Superior temporal gyrus (tissue), 1 donor: ENCODE data around the gene MARCHF10.

ENCODE experiments used
- DNase-seq: peaks from one replicate; pipeline ENCODE4 v3.0.0-alpha.2; 2016; ENCODE audit errors: extremely low spot score

The MARCHF10 gene

DNA sequence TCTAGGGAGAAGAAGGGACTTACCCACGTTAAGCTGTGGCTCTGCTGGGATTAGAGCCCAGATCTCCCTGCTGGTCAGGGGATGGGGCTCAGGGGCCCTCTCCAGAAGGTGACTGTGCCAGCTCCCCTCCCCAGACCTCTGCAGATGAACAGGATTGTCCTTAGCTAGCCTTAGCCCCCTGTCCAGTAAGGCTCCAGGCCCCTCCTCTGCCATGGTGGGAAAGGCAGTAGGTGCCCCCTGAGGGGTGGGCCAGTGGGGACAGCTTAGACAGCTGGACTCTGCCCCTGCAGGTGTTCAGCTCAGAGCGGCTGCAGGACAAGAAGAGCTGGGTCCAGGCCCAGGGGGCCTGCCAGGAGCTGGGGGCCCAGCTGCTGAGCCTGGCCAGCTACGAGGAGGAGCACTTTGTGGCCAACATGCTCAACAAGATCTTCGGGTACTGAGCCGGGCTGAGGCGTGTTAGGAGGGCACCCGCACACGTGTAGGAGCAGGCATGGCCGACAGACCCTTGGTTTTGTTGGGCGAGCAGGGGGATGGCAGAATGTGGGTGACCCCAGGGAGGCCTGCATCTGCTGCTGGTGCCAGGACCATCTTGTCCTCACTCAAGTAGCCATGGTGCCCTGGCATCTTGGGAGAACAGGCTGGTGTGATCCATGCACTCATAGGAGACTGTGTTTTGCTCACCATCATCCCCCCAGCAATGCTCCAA is 129.7 kb downstream of the MARCHF10 start:
- DNase-seq: no peak

DNA sequence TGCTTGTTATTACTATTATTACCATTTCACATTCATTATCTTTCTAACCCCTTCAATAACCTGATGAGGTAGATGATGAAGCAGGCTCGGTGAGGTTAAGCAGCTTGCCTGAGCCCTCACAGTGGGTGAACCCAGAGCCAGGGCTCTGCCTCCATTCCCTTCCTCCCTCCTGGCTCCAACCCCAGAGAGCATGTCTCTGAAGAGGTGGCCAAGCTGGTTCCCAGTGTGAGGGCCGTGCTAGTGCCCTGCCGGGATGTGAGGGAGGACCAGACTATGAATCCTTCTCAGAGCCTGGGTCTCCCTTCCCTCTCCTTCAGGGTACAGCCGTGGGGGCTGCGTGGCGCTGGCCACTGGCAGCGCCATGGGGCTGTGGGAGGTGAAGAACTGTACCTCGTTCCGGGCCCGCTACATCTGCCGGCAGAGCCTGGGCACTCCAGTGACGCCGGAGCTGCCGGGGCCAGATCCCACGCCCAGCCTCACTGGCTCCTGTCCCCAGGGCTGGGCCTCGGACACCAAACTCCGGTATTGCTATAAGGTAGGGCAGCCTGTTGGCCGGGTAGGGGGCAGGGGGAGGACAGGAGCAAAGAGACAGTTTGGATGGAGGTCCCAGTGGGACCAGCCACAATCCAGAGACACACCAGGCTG is 131.0 kb downstream of the MARCHF10 start:
- DNase-seq: no peak

- no peak for DNase-seq
Measured at GRCh38 chr17:62676231-62676943, 131.7 kb downstream of the MARCHF10 start.

- DNase-seq: no peak
Measured at GRCh38 chr17:62675701-62676100, 132.4 kb downstream of the MARCHF10 start.

DNA sequence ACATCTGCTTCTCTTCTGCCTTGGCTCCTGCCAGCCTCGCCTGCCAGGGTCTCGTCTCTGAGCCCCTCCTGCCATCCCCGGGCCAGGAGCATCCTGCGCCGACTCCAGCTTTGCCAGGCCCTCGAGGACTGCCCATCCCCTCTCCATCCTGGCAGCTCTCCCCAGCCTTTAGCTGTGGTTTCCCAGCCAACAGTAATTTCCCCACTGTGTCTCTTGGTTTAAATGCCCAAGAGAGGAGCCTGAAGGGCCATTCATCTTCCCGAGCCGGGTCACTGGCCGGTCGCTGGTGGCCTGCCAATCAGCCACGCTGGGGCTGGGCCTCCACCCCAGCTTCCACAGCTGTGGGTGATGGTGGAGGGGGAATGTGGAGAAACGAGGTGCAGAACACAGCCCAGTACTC is 132.9 kb downstream of the MARCHF10 start:
- peak; percentile 62 for DNase-seq

GRCh38 chr17:62674841-62675240 is 133.3 kb downstream of the MARCHF10 start:
- DNase-seq: no peak

DNA sequence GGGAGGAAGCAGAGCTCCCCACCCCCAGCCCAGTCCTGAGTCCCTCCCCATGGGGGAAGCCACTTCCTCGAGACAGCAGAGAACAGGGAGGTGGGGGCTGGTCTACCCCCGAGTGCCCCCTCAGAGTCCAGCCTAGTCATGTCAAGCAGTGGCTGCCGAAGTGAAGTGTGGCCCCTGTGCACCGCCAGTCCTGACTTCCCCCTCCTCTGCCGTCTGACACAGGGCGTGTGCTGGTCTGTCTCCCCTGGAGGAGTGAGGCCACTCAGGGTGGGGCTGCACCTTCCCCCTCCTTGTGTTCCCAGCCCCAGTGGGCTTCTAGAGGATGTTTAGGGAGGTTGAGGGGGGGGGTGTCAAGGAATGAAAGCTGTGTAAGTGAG is 133.8 kb downstream of the MARCHF10 start:
- no peak for DNase-seq

GRCh38 chr17:62673614-62674362 is 134.3 kb downstream of the MARCHF10 start:
- DNase-seq: no peak

DNA sequence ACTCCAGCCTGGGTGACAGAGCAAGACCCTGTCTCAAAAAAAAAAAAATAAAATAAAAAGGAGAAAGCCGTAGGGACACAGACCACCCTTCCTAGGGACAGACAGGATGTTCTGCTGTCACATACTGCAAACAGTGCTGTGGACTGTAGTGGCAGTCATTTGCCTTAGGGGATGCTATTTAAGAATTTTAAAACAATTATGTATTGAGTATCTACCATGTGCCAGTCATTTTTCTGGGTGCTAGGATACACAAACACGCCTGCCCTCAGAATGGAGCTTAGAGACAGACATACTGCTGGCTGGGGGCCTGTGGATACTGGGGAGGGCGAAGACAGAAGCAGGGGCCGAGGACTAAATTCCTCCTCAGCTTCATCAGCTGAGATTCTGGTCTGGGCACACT is 135.2 kb downstream of the MARCHF10 start:
- no peak for DNase-seq

- DNase-seq: no peak
Measured at GRCh38 chr17:62671553-62671952, 136.6 kb downstream of the MARCHF10 start.

GRCh38 chr17:62670202-62670821 is 137.8 kb downstream of the MARCHF10 start:
- DNase-seq: no peak

GRCh38 chr17:62668091-62668804 is 139.9 kb downstream of the MARCHF10 start:
- no peak for DNase-seq

DNA sequence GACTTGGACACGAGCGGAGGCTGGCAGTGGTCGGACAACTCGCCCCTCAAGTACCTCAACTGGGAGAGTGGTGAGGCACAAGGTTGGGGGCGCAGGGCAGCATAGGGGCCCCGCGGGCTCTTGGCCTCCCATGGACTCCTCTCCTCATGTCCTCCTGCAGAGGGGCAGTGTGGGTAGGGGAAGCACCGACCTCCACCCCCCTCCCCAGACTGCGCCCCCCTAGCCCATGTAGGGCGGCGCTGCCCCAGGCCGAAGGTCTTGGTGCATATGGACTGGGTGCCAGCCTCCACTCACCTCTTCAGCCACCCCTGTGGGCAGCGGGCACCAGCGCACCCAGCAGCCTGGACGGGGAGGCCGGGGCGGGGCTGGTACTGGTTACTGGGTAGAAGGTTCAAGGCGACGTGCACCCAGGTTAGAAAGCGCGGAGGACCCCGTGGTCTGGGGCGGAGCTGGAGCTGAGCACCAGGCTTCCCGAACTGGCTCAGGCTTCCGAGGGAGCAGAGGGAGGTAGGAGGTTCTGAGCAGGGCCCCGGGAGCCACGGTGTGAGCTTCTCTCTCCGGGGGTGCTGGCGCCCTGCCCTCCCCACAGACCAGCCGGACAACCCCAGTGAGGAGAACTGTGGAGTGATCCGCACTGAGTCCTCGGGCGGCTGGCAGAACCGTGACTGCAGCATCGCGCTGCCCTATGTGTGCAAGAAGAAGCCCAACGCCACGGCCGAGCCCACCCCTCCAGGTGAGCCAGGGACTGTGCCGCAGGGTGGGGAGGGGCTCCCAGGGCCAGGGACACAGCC is 141.1 kb downstream of the MARCHF10 start:
- no peak for DNase-seq

DNA sequence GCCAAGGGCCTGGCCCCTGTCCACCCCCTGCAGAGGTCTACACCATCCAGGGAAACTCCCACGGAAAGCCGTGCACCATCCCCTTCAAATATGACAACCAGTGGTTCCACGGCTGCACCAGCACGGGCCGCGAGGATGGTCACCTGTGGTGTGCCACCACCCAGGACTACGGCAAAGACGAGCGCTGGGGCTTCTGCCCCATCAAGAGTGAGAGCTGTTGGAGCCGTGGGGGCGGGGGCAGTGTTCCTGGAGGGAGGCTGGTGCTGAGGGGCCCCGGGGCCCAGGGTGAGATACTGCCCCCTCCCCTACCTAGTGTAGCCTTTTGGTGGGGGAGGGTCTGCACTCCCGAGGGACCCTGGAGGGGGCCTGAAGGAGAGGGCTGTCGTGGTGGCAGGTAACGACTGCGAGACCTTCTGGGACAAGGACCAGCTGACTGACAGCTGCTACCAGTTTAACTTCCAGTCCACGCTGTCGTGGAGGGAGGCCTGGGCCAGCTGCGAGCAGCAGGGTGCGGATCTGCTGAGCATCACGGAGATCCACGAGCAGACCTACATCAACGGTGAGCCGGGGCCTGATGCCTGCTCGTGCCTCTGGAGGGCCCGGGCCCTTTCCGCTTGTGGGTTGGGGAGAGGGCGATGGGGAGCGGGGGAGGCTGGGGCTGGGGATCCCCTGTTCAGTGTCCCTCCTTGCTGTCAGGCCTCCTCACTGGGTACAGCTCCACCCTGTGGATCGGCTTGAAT is 141.9 kb downstream of the MARCHF10 start:
- DNase-seq: no peak

DNA sequence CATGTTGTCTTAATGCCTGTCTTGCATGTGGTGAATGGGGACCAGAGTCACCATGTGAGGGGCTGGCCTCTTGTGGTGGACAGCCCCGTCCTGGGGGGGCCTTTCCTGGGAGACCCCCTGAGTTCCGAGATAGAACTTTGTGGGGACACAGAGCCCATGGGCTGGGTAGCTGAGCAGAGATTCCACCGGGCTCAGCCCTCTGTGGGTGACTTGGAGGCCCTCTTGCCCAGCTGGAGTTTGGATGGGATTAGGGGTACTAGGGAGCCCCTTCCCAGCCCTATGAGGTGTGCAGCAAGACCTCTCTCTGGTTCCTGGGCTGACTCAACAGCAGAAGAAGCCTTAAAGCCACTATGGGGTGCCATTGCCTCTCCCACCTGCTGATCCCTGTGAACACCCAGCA is 142.5 kb downstream of the MARCHF10 start:
- no peak for DNase-seq

DNA sequence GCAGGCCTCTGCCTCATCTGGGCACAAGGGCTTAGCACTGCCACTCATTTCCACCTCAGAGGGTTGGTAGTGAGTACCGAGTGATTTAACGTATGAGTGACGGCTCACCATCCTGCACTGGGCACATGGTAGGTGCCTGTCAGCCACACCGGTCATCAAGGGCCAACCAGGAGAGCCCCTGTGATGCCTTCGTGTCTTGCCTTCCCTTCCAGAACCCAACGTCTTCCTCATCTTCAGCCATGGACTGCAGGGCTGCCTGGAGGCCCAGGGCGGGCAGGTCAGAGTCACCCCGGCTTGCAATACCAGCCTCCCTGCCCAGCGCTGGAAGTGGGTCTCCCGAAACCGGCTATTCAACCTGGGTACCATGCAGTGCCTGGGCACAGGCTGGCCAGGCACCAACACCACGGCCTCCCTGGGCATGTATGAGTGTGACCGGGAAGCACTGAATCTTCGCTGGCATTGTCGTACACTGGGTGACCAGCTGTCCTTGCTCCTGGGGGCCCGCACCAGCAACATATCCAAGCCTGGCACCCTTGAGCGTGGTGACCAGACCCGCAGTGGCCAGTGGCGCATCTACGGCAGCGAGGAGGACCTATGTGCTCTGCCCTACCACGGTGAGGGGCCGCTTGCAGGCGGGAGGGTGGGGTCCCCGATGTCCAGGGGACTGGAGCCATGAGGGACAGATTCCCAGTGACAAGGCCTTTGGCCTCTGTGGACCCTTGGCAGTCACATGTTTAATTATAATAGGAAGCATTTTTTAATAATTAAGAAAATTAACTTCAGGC is 143.6 kb downstream of the MARCHF10 start:
- DNase-seq: no peak

GRCh38 chr17:62663304-62663703 is 144.8 kb downstream of the MARCHF10 start:
- DNase-seq: no peak

- DNase-seq: no peak
Measured at GRCh38 chr17:62662855-62663254, 145.3 kb downstream of the MARCHF10 start.

DNA sequence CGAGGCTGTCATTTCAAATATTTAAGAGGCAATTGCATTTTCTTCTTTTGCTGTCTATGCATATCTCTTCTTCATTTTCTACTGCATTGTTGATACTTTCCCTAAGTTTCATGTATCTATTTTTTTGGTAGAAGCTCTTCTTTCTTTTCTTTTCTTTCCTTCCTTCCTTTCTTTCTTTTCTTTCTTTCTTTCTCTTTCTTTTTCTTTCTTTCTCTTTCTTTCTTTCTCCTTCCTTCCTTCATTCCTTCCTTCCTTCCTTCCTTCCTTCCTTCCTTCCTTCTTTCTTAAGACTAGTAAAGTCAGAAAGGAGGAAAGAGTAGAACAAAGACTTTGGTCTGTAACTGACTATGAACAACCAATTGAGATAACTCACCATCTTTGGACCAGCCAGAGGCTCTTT is 146.8 kb downstream of the MARCHF10 start:
- no peak for DNase-seq
